A549 (cell line): Measurements from ENCODE around the gene RAPH1. TPM values are rescaled to one million over a fixed set of nuclear protein-coding genes. Genes with fewer than 3 reads are reported as not detected.

Experiments
- ATAC-seq, 2 experiments: fragments of 200-7000 bp in 1 of 2; fragments of >200 bp in 1 of 2; cut with Nextera tagmentation in 1 of 2; cut with Tn5 transposase in 1 of 2; 3 replicates each; pipeline versions ENCODE4 v1.8.0 to v1.9.1; 2018 to 2020; ENCODE audit warnings: mild to moderate bottlenecking in 1 of 2, moderate library complexity in 1 of 2
- CTCF ChIA-PET: fragments of 300-600 bp; sonication (Branson Sonifier 250); formaldehyde crosslinking; extraction: SDS; loops from one replicate; lab custom pipeline; 2021; ENCODE audit warnings: antibody characterized with exemption, inconsistent platforms; lab: Yijun Ruan, JAX
- POLR2A ChIA-PET: fragments of 350-600 bp; formaldehyde crosslinking; extraction: SDS; loops from one replicate; lab custom pipeline; 2021; ENCODE audit warnings: antibody characterized with exemption, inconsistent platforms; lab: Yijun Ruan, JAX
- DNase-seq, 2 experiments: peaks; one replicate each; pipeline versions ENCODE4 v3.0.0 to v3.0.0-alpha.2; 2011 to 2016; ENCODE audit warnings: low read depth in 1 of 2, low spot score in 1 of 2
- FAIRE-seq: peaks from 2 replicates; lab custom pipeline; 2011; peaks lifted over from hg19 to GRCh38; lab: Jason Lieb, UNC
- H3K27ac ChIP-seq, 2 experiments: fragments of >200 bp; sonication (Bioruptor Twin); formaldehyde crosslinking; 3 replicates each; pipeline ENCODE4 v1.5.1; 2016 to 2017
- H3K4me1 ChIP-seq: fragments of >200 bp; sonication (Bioruptor Twin); formaldehyde crosslinking; 3 replicates; pipeline ENCODE4 v1.6.1; 2016
- H3K4me2 ChIP-seq: fragments of >200 bp; sonication (Bioruptor Twin); formaldehyde crosslinking; 3 replicates; pipeline ENCODE4 v1.6.1; 2016
- H3K4me3 ChIP-seq: fragments of >200 bp; sonication (Bioruptor Twin); formaldehyde crosslinking; 3 replicates; pipeline ENCODE4 v1.5.1; 2016
- H3K9me3 ChIP-seq: fragments of >200 bp; sonication (Bioruptor Twin); formaldehyde crosslinking; 3 replicates; pipeline ENCODE4 v1.6.1; 2016
- BHLHE40 ChIP-seq: IDR thresholded peaks from 2 replicates; pipeline ENCODE4 v1.6.1; 2012; ENCODE audit warnings: low read depth, low read length, inconsistent platforms
- CEBPB ChIP-seq, 2 experiments: fragments of >200 bp in 1 of 2; sonication (Bioruptor Twin) in 1 of 2; formaldehyde crosslinking in 1 of 2; IDR thresholded peaks; 2 replicates each; pipeline ENCODE4 v1.6.1; 2012 to 2016
- EHF ChIP-seq: fragments of 250-450 bp; sonication (Bioruptor Pico); IDR thresholded peaks from 2 replicates; pipeline ENCODE4 v1.5.0; 2020; ENCODE audit warnings: mild to moderate bottlenecking
- FOXS1 ChIP-seq: fragments of 250-450 bp; sonication (Bioruptor Pico); IDR thresholded peaks from 2 replicates; pipeline ENCODE4 v1.5.0; 2020; ENCODE audit warnings: mild to moderate bottlenecking, moderate library complexity
- GATA3 ChIP-seq: IDR thresholded peaks from 2 replicates; pipeline ENCODE4 v1.6.1; 2012; ENCODE audit warnings: borderline replicate concordance
- HOXA7 ChIP-seq: fragments of 250-450 bp; sonication (Bioruptor Pico); IDR thresholded peaks from 2 replicates; pipeline ENCODE4 v1.5.0; 2020; ENCODE audit warnings: mild to moderate bottlenecking, moderate library complexity
- HOXB13 ChIP-seq: fragments of 250-450 bp; sonication (Bioruptor Pico); IDR thresholded peaks from 2 replicates; pipeline ENCODE4 v1.5.0; 2020; ENCODE audit warnings: low read depth, mild to moderate bottlenecking, moderate library complexity
- JUNB ChIP-seq: fragments of >200 bp; sonication (Bioruptor Twin); formaldehyde crosslinking; IDR thresholded peaks from 2 replicates; pipeline ENCODE4 v1.6.1; 2016
- MAX ChIP-seq: IDR thresholded peaks from 2 replicates; pipeline ENCODE4 v1.6.1; 2012
- MYC ChIP-seq: IDR thresholded peaks from 2 replicates; pipeline ENCODE4 v1.6.1; 2012; ENCODE audit warnings: mild to moderate bottlenecking, inconsistent platforms, low read length, improper control_type of control experiment, borderline replicate concordance
- NFE2L2 ChIP-seq: fragments of 150-350 bp; conservative IDR thresholded peaks from 2 replicates; pipeline ENCODE4 v1.6.1; 2014; ENCODE audit warnings: low read length
- NPAS2 ChIP-seq: fragments of 250-450 bp; sonication (Bioruptor Pico); IDR thresholded peaks from 2 replicates; pipeline ENCODE4 v1.8.0; 2022; ENCODE audit warnings: mild to moderate bottlenecking, moderate library complexity, borderline replicate concordance
- RNF2 ChIP-seq: fragments of 200-600 bp; sonication (generic); IDR thresholded peaks from 2 replicates; pipeline ENCODE4 v1.6.1; 2016; ENCODE audit warnings: low read depth, mild to moderate bottlenecking, antibody characterized with exemption, moderate library complexity, borderline replicate concordance
- SREBF2 ChIP-seq: fragments of 450-650 bp; IDR thresholded peaks from 2 replicates; pipeline ENCODE4 v1.6.1; 2014; ENCODE audit warnings: mild to moderate bottlenecking, moderate library complexity
- TP53 ChIP-seq: fragments of 250-450 bp; sonication (Bioruptor Pico); IDR thresholded peaks from 2 replicates; pipeline ENCODE4 v1.5.0; 2021; ENCODE audit warnings: mild to moderate bottlenecking, moderate library complexity
- USF2 ChIP-seq: fragments of 450-650 bp; IDR thresholded peaks from 2 replicates; pipeline ENCODE4 v1.6.1; 2014; ENCODE audit warnings: antibody characterized with exemption
- ZC3H11A ChIP-seq: fragments of 450-650 bp; IDR thresholded peaks from 2 replicates; pipeline ENCODE4 v1.6.1; 2014; ENCODE audit warnings: antibody characterized with exemption, mild to moderate bottlenecking
- ZSCAN20 ChIP-seq: fragments of 250-450 bp; sonication (Bioruptor Pico); IDR thresholded peaks from 2 replicates; pipeline ENCODE4 v1.8.0; 2022; ENCODE audit warnings: mild to moderate bottlenecking, moderate library complexity
- WGBS: methylation state at CpG from one replicate; pipeline ENCODE4 v1.1.6; 2017; ENCODE audit errors: missing lambda C conversion rate; 5-methylcytosine and 5-hydroxymethylcytosine counted together
- polyA plus RNA-seq, 4 experiments: library from polyadenylated mRNA; depleted of rRNA in 3 of 4; stranded (reverse); fragments of >200 nt; fragmentation: RNase III in 1 of 4; extraction: RNeasy Plus Mini Kit Qiagen cat#74134 plus additional on column Dnase treatment in 1 of 4; gene quantifications; 2 replicates in 3 of 4; 3 replicates in 1 of 4; pipeline ENCODE4 v1.2.3, GENCODE V29; 2011 to 2017
- TF ChIP-seq, protein P1 (sequence below): fragments of 200-600 bp; sonication (generic); IDR thresholded peaks from 2 replicates; pipeline ENCODE4 v1.6.1; 2016; ENCODE audit warnings: antibody characterized with exemption, mild to moderate bottlenecking, moderate library complexity
- TF ChIP-seq, protein P2 (sequence below): fragments of 250-450 bp; sonication (Bioruptor Pico); IDR thresholded peaks from 2 replicates; pipeline ENCODE4 v1.5.0; 2020; ENCODE audit warnings: low read depth, mild to moderate bottlenecking, moderate library complexity
- TF ChIP-seq, protein P3 (sequence below): fragments of >200 bp; sonication (Bioruptor Twin); formaldehyde crosslinking; IDR thresholded peaks from 3 replicates; pipeline ENCODE4 v1.6.1; 2016

The RAPH1 gene
- polyA plus RNA-seq, 2 of the 4 experiments (the other 2 are of a cell fraction) = 6.3 to 7.3 TPM

DNA sequence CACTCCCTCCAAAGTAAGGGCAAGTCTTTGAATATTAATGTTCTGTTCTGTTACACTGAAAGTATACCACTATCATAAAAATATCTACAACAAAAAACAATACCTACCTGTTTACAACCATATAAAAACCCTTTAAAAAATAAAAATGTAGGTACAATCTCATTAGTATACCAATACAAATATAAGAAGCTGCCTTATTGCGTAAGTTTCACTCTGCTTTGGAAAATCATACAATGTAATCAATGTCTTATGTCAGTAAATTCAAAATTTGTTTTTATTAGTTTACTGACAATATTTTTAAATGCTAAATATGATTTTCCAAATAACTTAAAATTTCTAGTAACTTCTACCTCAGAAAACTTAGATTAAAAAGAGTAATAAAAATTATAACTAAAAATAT, 72.8 kb downstream of the RAPH1 start:
- Histone ChIP-seq H3K4me1 (peaks cover 12% of the 10 kb centered on the region; the same call in 2 of the 3 replicates), H3K4me2 (no peak overlapping the region; the same call in 1 of the 3 replicates), H3K27ac (no peak overlapping the region; a peak in 1 of 6 replicates), H3K4me3 (no peak overlapping the region), H3K9me3 (no peaks in the 10 kb centered on the region)
- FAIRE-seq = no peak
- ChIA-PET POLR2A (no interaction called here), CTCF (interaction anchor here (2.5 kb wide), 1 partner anchor 9 kb away, joined by 7 read pairs; no protein-coding TSS in a partner anchor)
- no peak for TF ChIP-seq TP53 (CRISPR knock-in tag)
- TF ChIP-seq CEBPB (IDR thresholded peaks at IDR 0.05) = peak; percentile 36 to 44; a peak in 2 of 4 replicates
- DNase-seq = no peak
- no peak for ATAC-seq
- WGBS = 97% methylated on average over 1 of the region's 1 CpG

- Histone ChIP-seq H3K4me3 (no peak overlapping the region), H3K4me2 (peak overlapping the region; percentile 17; the same call in 2 of the 3 replicates), H3K9me3 (no peaks in the 10 kb centered on the region), H3K4me1 (peaks cover 12% of the 10 kb centered on the region; the same call in 2 of the 3 replicates), H3K27ac (no peak overlapping the region; a peak in 2 of 6 replicates)
- DNase-seq (no peak), FAIRE-seq (no peak), ATAC-seq (no peak)
- ChIA-PET POLR2A (no interaction called here), CTCF (no interaction called here)
- TF ChIP-seq SREBF2 (no peak), MAX (no peak), USF2 (no peak), ZC3H11A (no peak), BHLHE40 (no peak), GATA3 (no peak), NFE2L2 (no peak)
- TF ChIP-seq, protein P1, sequence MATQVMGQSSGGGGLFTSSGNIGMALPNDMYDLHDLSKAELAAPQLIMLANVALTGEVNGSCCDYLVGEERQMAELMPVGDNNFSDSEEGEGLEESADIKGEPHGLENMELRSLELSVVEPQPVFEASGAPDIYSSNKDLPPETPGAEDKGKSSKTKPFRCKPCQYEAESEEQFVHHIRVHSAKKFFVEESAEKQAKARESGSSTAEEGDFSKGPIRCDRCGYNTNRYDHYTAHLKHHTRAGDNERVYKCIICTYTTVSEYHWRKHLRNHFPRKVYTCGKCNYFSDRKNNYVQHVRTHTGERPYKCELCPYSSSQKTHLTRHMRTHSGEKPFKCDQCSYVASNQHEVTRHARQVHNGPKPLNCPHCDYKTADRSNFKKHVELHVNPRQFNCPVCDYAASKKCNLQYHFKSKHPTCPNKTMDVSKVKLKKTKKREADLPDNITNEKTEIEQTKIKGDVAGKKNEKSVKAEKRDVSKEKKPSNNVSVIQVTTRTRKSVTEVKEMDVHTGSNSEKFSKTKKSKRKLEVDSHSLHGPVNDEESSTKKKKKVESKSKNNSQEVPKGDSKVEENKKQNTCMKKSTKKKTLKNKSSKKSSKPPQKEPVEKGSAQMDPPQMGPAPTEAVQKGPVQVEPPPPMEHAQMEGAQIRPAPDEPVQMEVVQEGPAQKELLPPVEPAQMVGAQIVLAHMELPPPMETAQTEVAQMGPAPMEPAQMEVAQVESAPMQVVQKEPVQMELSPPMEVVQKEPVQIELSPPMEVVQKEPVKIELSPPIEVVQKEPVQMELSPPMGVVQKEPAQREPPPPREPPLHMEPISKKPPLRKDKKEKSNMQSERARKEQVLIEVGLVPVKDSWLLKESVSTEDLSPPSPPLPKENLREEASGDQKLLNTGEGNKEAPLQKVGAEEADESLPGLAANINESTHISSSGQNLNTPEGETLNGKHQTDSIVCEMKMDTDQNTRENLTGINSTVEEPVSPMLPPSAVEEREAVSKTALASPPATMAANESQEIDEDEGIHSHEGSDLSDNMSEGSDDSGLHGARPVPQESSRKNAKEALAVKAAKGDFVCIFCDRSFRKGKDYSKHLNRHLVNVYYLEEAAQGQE = no peak
Measured at GRCh38 chr2:203461746-203462145, 73.4 kb downstream of the RAPH1 start.

- CTCF ChIA-PET = interaction anchor here (1.3 to 3.4 kb wide), 4 partner anchors 11 to 360 kb away, joined by 6 to 19 read pairs (median 11); no protein-coding TSS in a partner anchor
Measured at GRCh38 chr2:203455209-203455608, 79.9 kb downstream of the RAPH1 start.

More at GRCh38 chr2:203455209-203455608, 79.9 kb downstream of the RAPH1 start:
- WGBS = 81% methylated on average over 3 of the region's 3 CpGs
- Histone ChIP-seq H3K4me3 (no peak overlapping the region), H3K9me3 (no peaks in the 10 kb centered on the region), H3K27ac (no peak overlapping the region), H3K4me1 (peaks cover 19% of the 10 kb centered on the region), H3K4me2 (no peak overlapping the region)
- FAIRE-seq (no peak), ATAC-seq (no peak), DNase-seq (no peak)
- POLR2A ChIA-PET = no interaction called here
- TF ChIP-seq, protein P2, sequence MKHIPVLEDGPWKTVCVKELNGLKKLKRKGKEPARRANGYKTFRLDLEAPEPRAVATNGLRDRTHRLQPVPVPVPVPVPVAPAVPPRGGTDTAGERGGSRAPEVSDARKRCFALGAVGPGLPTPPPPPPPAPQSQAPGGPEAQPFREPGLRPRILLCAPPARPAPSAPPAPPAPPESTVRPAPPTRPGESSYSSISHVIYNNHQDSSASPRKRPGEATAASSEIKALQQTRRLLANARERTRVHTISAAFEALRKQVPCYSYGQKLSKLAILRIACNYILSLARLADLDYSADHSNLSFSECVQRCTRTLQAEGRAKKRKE (CRISPR knock-in tag) = no peak
- no peak for TF ChIP-seq EHF (CRISPR knock-in tag)
- TF ChIP-seq MYC = no peak
- TF ChIP-seq RNF2 = no peak
- TF ChIP-seq FOXS1 (CRISPR knock-in tag) = no peak
- no peak for TF ChIP-seq TP53 (CRISPR knock-in tag)
- TF ChIP-seq ZSCAN20 = no peak
- no peak for TF ChIP-seq HOXB13 (CRISPR knock-in tag)
- TF ChIP-seq, protein P3, sequence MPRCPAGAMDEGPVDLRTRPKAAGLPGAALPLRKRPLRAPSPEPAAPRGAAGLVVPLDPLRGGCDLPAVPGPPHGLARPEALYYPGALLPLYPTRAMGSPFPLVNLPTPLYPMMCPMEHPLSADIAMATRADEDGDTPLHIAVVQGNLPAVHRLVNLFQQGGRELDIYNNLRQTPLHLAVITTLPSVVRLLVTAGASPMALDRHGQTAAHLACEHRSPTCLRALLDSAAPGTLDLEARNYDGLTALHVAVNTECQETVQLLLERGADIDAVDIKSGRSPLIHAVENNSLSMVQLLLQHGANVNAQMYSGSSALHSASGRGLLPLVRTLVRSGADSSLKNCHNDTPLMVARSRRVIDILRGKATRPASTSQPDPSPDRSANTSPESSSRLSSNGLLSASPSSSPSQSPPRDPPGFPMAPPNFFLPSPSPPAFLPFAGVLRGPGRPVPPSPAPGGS = no peak
- no peak for TF ChIP-seq HOXA7 (CRISPR knock-in tag)
- TF ChIP-seq JUNB = no peak
- TF ChIP-seq NPAS2 = no peak
